ENCODE results near the gene FAM204A.

Gene FAM204A

GRCh38 chr10:118277871-118278270, 64.3 kb downstream of the FAM204A start:
- no peak for DNase-seq

- DNase-seq = no peak
Observed at GRCh38 chr10:118276727-118277126, 65.4 kb downstream of the FAM204A start.

GRCh38 chr10:118276204-118276603, 65.9 kb downstream of the FAM204A start:
- DNase-seq = no peak

- no peak for DNase-seq
Observed at GRCh38 chr10:118273662-118274061, 68.5 kb downstream of the FAM204A start.

GRCh38 chr10:118272767-118273166, 69.4 kb downstream of the FAM204A start:
- DNase-seq = no peak

GRCh38 chr10:118272149-118272721, 69.9 kb downstream of the FAM204A start:
- no peak for DNase-seq

- no peak for DNase-seq
Observed at GRCh38 chr10:118271671-118272070, 70.5 kb downstream of the FAM204A start.

DNA sequence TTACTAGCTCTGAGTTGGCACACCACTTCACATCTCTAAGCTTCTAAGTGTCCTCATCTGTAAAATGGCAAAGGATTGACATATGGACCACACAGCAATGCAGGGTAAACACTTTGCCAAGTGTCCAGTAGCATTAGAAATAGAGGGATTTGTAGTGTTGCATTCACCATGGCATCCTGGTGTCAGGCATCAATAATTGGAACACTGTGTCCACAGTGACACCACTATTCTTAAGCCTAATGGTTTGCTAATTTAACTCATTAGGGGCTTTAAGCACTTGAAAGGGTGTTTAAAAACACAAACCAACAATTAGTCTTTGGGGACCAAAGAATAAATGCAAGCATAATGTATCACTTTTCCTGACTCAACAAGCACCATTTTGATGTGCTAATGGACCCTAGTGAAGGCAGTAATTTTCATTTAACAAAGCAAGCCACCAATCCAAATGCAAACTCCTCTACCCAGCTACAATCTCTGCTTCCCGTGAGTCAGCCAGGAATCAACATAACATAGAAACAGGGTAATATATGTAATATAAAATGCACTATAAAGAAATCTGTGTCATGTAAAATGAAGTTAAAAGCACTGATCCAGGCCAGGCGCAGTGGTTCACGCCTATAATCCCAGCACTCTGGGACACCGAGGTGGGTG, 75.9 kb downstream of the FAM204A start:
- no peak for DNase-seq

DNA sequence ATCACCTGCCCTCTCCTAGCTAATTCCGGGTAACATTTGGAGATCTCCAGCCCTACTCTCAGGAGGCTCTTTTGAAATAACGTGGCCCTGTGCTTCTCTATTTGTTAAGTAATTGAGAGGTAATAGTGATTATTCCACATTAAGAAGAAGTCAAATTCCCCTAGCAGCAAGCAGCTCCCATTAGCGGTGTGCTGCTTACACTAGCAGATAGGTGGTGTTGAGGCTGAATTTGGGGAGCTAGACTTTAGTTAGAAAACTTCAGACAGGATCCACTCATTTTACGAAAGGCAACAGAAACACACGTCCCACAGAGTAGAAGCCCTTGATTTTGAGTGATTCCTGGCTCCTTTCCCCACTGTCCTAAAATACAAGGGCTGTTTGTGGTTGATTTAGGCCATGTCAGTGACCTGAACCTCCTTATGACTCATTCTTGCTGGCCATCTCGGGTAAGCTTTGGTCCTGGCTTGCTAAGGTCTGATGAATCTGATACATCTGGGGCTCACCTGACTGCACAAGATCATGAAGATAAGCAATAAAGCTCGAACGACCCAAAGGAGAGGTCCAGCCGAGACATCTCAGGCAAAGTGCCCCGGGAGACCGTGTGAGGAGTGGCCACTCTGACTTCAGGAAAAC, 77.2 kb downstream of the FAM204A start:
- DNase-seq = no peak

DNA sequence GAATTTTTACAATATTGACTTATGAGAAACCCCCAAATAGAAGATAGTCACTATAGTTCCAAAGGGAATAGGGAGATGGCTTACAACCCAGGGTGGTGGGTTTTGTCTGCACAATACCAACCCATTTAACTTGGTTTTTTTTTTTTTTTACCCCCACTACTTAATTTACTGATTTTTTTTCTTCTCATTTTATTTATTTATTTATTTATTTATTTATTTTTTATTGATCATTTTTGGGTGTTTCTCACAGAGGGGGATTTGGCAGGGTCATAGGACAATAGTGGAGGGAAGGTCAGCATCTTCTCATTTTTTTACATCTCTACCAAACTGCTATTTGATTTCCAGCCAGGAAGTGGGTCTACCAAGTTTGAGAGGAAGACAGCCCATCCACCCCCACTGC, 77.9 kb downstream of the FAM204A start:
- DNase-seq = no peak

GRCh38 chr10:118262538-118262937, 79.6 kb downstream of the FAM204A start:
- no peak for DNase-seq

- DNase-seq = no peak
Observed at GRCh38 chr10:118259288-118259906, 82.7 kb downstream of the FAM204A start.

GRCh38 chr10:118258285-118258684, 83.8 kb downstream of the FAM204A start:
- no peak for DNase-seq

GRCh38 chr10:118256825-118257570, 85.1 kb downstream of the FAM204A start:
- DNase-seq = no peak

GRCh38 chr10:118256209-118256608, 85.9 kb downstream of the FAM204A start:
- DNase-seq = no peak

DNA sequence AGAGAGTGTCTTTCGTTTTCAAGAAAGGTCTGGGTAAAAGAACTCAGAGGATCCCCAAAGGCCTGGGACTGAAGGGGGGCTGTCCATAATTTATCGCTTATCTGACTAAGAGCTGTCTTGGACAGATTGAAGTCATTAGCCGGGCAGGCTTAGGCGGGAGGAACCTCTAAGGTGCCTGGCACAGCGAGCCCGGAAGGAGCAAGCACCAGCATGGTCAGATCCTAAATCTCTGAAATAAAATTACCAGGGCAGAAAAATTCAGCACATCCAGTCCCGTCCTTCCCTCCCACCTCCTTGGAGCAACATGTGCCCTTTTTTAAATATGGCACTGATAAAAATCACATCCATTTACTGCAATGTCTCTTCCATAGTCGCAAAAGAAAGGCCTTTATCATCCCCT, 86.8 kb downstream of the FAM204A start:
- no peak for DNase-seq

DNA sequence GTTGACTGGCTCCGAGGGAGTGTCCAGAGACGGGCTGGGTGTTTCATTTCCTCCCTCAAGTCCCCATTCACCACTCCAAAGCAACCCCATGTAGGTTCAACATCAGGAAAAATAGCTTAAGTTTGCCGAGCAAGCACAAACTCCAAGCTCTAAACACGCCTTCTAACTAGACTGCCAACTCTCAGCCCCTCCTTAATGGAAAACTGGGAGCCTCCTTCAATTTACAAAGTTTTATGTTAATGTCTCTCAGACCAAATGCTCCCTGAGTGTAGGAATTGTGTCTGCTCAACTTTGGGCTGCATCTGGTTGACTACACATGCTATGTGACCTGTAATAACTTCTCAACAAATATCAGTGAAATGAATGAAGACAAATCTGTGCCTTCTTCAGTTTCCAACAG, 87.5 kb downstream of the FAM204A start:
- DNase-seq = no peak

- DNase-seq = no peak
Observed at GRCh38 chr10:118253397-118253796, 88.7 kb downstream of the FAM204A start.

- no peak for DNase-seq
Observed at GRCh38 chr10:118251791-118252190, 90.3 kb downstream of the FAM204A start.

- DNase-seq = no peak
Observed at GRCh38 chr10:118249714-118250113, 92.4 kb downstream of the FAM204A start.

Measured in CD4-positive, alpha-beta T cell treated with Interferon gamma for 1 hour (primary cell).